Keratinocyte (primary cell): Measurements from ENCODE around the gene UBE2E3. TPM values are rescaled to one million over a fixed set of nuclear protein-coding genes. Genes with fewer than 3 reads are reported as not detected.

Source experiments
- DNase-seq: peaks from one replicate; pipeline ENCODE4 v3.0.0-alpha.2; 2011; ENCODE audit warnings: low read depth, missing footprints, low spot score
- FAIRE-seq: peaks from 2 replicates; lab custom pipeline; 2011; peaks lifted over from hg19 to GRCh38; lab: Jason Lieb, UNC
- H2AFZ ChIP-seq: 2 replicates; pipeline ENCODE4 v1.6.0; 2012; ENCODE audit warnings: low read length, control low read depth, inconsistent platforms; ENCODE audit not compliant: control insufficient read depth
- H3K27ac ChIP-seq: 2 replicates; pipeline ENCODE4 v1.5.1; 2011; ENCODE audit warnings: low read length; ENCODE audit not compliant: control insufficient read depth, insufficient read depth
- H3K27me3 ChIP-seq: 3 replicates; pipeline ENCODE4 v1.6.0; 2011; ENCODE audit warnings: low read length; ENCODE audit not compliant: control insufficient read depth, insufficient read depth; ENCODE audit errors: extremely low read depth
- H3K36me3 ChIP-seq, 2 experiments: 2 replicates in 1 of 2; 3 replicates in 1 of 2; pipeline ENCODE4 v1.5.1; 2011; ENCODE audit warnings: low read length in 2 of 2, mild to moderate bottlenecking in 1 of 2; ENCODE audit not compliant: control insufficient read depth in 2 of 2, insufficient read depth in 2 of 2; ENCODE audit errors: extremely low read depth in 1 of 2
- H3K4me1 ChIP-seq: 3 replicates; pipeline ENCODE4 v1.5.1; 2011; ENCODE audit warnings: low read length; ENCODE audit not compliant: control insufficient read depth, insufficient read depth; ENCODE audit errors: extremely low read depth
- H3K4me2 ChIP-seq: 3 replicates; pipeline ENCODE4 v1.6.0; 2011; ENCODE audit warnings: low read depth, low read length; ENCODE audit not compliant: control insufficient read depth, insufficient read depth; ENCODE audit errors: extremely low read depth
- H3K4me3 ChIP-seq, 3 experiments: fragments of 200-600 bp in 1 of 3; sonication (generic) in 1 of 3; 2 replicates in 2 of 3; 3 replicates in 1 of 3; pipeline ENCODE4 v1.5.1; 2011 to 2016; ENCODE audit warnings: low read length in 3 of 3, mild to moderate bottlenecking in 3 of 3, control low read depth in 2 of 3, inconsistent platforms in 1 of 3, low read depth in 1 of 3, mixed read lengths in 1 of 3, mixed run types in 1 of 3, moderate library complexity in 1 of 3; ENCODE audit not compliant: control insufficient read depth in 2 of 3, insufficient read depth in 2 of 3; ENCODE audit errors: extremely low read depth in 1 of 3
- H3K79me2 ChIP-seq: 2 replicates; pipeline ENCODE4 v1.6.0; 2012; ENCODE audit warnings: low read length; ENCODE audit not compliant: control insufficient read depth, insufficient read depth
- H3K9ac ChIP-seq: 3 replicates; pipeline ENCODE4 v1.6.0; 2011; ENCODE audit warnings: low read length; ENCODE audit not compliant: control insufficient read depth, insufficient read depth; ENCODE audit errors: extremely low read depth
- H3K9me1 ChIP-seq: 3 replicates; pipeline ENCODE4 v1.6.0; 2011; ENCODE audit warnings: low read length; ENCODE audit not compliant: control insufficient read depth, insufficient read depth; ENCODE audit errors: extremely low read depth
- H3K9me3 ChIP-seq: 2 replicates; pipeline ENCODE4 v1.5.1; 2012; ENCODE audit warnings: low read depth, low read length; ENCODE audit not compliant: control insufficient read depth
- H4K20me1 ChIP-seq: 3 replicates; pipeline ENCODE4 v1.6.0; 2011; ENCODE audit warnings: low read length; ENCODE audit not compliant: control insufficient read depth, insufficient read depth; ENCODE audit errors: extremely low read depth
- CTCF ChIP-seq, 3 experiments: IDR thresholded peaks in 1 of 3; conservative IDR thresholded peaks in 1 of 3; optimal IDR thresholded peaks in 1 of 3; 2 replicates in 2 of 3; 3 replicates in 1 of 3; pipeline versions ENCODE3 to v1.5.1; 2011; ENCODE audit warnings: low read length in 3 of 3, mild to moderate bottlenecking in 3 of 3, moderate library complexity in 2 of 3, control low read depth in 1 of 3, inconsistent platforms in 1 of 3; ENCODE audit not compliant: insufficient read depth in 2 of 3; ENCODE audit errors: extremely low read depth in 1 of 3
- EZH2 ChIP-seq: IDR thresholded peaks from one replicate; pipeline ENCODE4 v1.6.1; 2012; ENCODE audit warnings: inconsistent platforms, mild to moderate bottlenecking, low read length, moderate library complexity
- dilution Hi-C: fragments of 300-500 bp; cut with MboI; formaldehyde crosslinking; loops from one replicate; pipeline ENCODE4 v1.7.0; 2020; ENCODE audit warnings: low sequenced_read_pairs; ENCODE audit not compliant: extremely low pct_ligation_motif_present
- polyA plus RNA-seq, 5 experiments: library from polyadenylated mRNA; depleted of rRNA in 3 of 5; stranded (reverse) in 3 of 5; stranded (forward) in 1 of 5; unstranded in 1 of 5; fragments of >200 nt; gene quantifications; 1 replicate in 1 of 5; 2 replicates in 3 of 5; 3 replicates in 1 of 5; pipeline versions ENCODE4 v1.2.1 to v1.2.3, GENCODE V29; 2011 to 2012; ENCODE audit warnings: missing spikeins in 2 of 5, low read depth in 1 of 5, low replicate concordance in 1 of 5

The UBE2E3 gene
- polyA plus RNA-seq, 1 donor (not counting 4 experiments of a cell fraction or from before 2014, with no cell fraction given) = 91.1 TPM

GRCh38 chr2:181103659-181104058 lies 123.3 kb downstream of the UBE2E3 start:
- FAIRE-seq = no peak
- H3K36me3 ChIP-seq = no peaks in the 10 kb centered on the region
- no peak for DNase-seq
- peaks cover 17% of the 10 kb centered on the region for H3K4me1 ChIP-seq
- dilution Hi-C loops = no loop called here
- H3K27ac ChIP-seq = no peak overlapping the region
- H3K4me2 ChIP-seq = no peak overlapping the region
- no peak overlapping the region for H3K9ac ChIP-seq
- H3K9me1 ChIP-seq = peaks cover 2% of the 10 kb centered on the region
- no peaks in the 10 kb centered on the region for H3K27me3 ChIP-seq
- H3K4me3 ChIP-seq = no peak overlapping the region
- no peaks in the 10 kb centered on the region for H3K9me3 ChIP-seq
- H4K20me1 ChIP-seq = no peaks in the 10 kb centered on the region
- H2AFZ ChIP-seq = no peak overlapping the region
- H3K79me2 ChIP-seq = no peaks in the 10 kb centered on the region
- TF ChIP-seq EZH2 (no peak), CTCF (optimal IDR thresholded peaks at IDR 0.05 in 1 of 3, IDR thresholded peaks at IDR 0.05 in 1 of 3, conservative IDR thresholded peaks at IDR 0.05 in 1 of 3; ENCODE audit: extremely low read depth in 1 of 3, insufficient read depth in 2 of 3, low read length in 3 of 3) (no peak)

GRCh38 chr2:181104512-181105115 lies 124.2 kb downstream of the UBE2E3 start:
- dilution Hi-C loops = no loop called here

More at GRCh38 chr2:181104512-181105115, 124.2 kb downstream of the UBE2E3 start:
- Histone ChIP-seq H3K36me3 (no peaks in the 10 kb centered on the region), H3K4me3 (no peak overlapping the region), H4K20me1 (no peaks in the 10 kb centered on the region), H3K9ac (no peak overlapping the region), H3K4me2 (no peak overlapping the region), H3K4me1 (peaks cover 17% of the 10 kb centered on the region), H3K9me3 (no peaks in the 10 kb centered on the region), H3K9me1 (peaks cover 2% of the 10 kb centered on the region), H2AFZ (no peak overlapping the region), H3K27me3 (no peaks in the 10 kb centered on the region), H3K79me2 (no peaks in the 10 kb centered on the region), H3K27ac (no peak overlapping the region)
- peak; percentile 5 for FAIRE-seq
- TF ChIP-seq CTCF (optimal IDR thresholded peaks at IDR 0.05 in 1 of 3, IDR thresholded peaks at IDR 0.05 in 1 of 3, conservative IDR thresholded peaks at IDR 0.05 in 1 of 3; ENCODE audit: extremely low read depth in 1 of 3, insufficient read depth in 2 of 3, low read length in 3 of 3) (peak in 2 of 3 experiments; percentile 64 to 66), EZH2 (no peak)
- no peak for DNase-seq
